Natural killer cell (primary cell): ENCODE results near the gene DUS1L. TPM values are rescaled to one million over a fixed set of nuclear protein-coding genes. Genes with fewer than 3 reads are reported as not detected.

Source experiments
- ATAC-seq, 3 donors: fragments of 150-1000 bp in 2 of 3; fragments of 200-7000 bp in 1 of 3; cut with Tn5 transposase; 1 replicate in 1 of 3; 2 replicates in 2 of 3; pipeline ENCODE4 v1.10.0; 2021; ENCODE audit warnings: mild to moderate bottlenecking in 2 of 3, moderate library complexity in 2 of 3
- DNase-seq, 2 donors: peaks; one replicate each; pipeline versions ENCODE4 v3.0.0 to v3.0.0-alpha.2; 2013 to 2021; ENCODE audit warnings: mixed read lengths in 1 of 2
- H3K27ac ChIP-seq: one replicate; pipeline ENCODE4 v1.5.1; 2013; ENCODE audit warnings: mild to moderate bottlenecking, low read length
- H3K27me3 ChIP-seq: one replicate; pipeline ENCODE4 v1.6.1; 2013; ENCODE audit warnings: low read length; ENCODE audit not compliant: control insufficient read depth, insufficient read depth
- H3K36me3 ChIP-seq: one replicate; pipeline ENCODE4 v1.6.1; 2013; ENCODE audit warnings: low read length; ENCODE audit not compliant: control insufficient read depth, insufficient read depth
- H3K4me1 ChIP-seq: one replicate; pipeline ENCODE4 v1.6.1; 2013; ENCODE audit warnings: low read length; ENCODE audit not compliant: control insufficient read depth, insufficient read depth
- H3K4me3 ChIP-seq: one replicate; pipeline ENCODE4 v1.5.1; 2013; ENCODE audit warnings: low read length
- H3K9me3 ChIP-seq: one replicate; pipeline ENCODE4 v1.6.1; 2013; ENCODE audit warnings: low read length; ENCODE audit not compliant: control insufficient read depth, insufficient read depth
- H3K27ac Mint-ChIP-seq, 2 donors: one replicate each; pipeline ENCODE4 v1.8.0; 2022; ENCODE audit warnings: mild to moderate bottlenecking in 2 of 2, mixed read lengths in 2 of 2, moderate library complexity in 1 of 2
- H3K27me3 Mint-ChIP-seq, 2 donors: one replicate each; pipeline ENCODE4 v1.8.0; 2022; ENCODE audit warnings: low read depth in 2 of 2, mixed read lengths in 2 of 2
- H3K36me3 Mint-ChIP-seq: one replicate; pipeline ENCODE4 v1.8.0; 2022; ENCODE audit warnings: mixed read lengths
- H3K4me1 Mint-ChIP-seq, 2 donors: one replicate each; pipeline ENCODE4 v1.8.0; 2022; ENCODE audit warnings: mixed read lengths in 2 of 2
- H3K4me3 Mint-ChIP-seq: one replicate; pipeline ENCODE4 v1.8.0; 2022; ENCODE audit warnings: mild to moderate bottlenecking, moderate library complexity, mixed read lengths
- H3K9me3 Mint-ChIP-seq, 2 donors: one replicate each; pipeline ENCODE4 v1.8.0; 2022; ENCODE audit warnings: mixed read lengths in 2 of 2
- WGBS: methylation state at CpG from one replicate; pipeline ENCODE4 v1.1.7; 2013; ENCODE audit warnings: missing lambda C conversion rate; ENCODE audit not compliant: insufficient coverage; 5-methylcytosine and 5-hydroxymethylcytosine counted together
- intact Hi-C: fragments of 100-400 bp; cut with micrococcal nuclease; formaldehyde crosslinking; loops from one replicate; pipeline ENCODE4 v1.14.2; 2022
- total RNA-seq, 4 donors: library from RNA; stranded (reverse); fragments of 120-200 nt in 1 of 4; gene quantifications; one replicate each; pipeline versions ENCODE4 v1.2.3 to v1.2.4, GENCODE V29; 2013 to 2022
- TF ChIP-seq, protein P1 (sequence below): fragments of 200-600 bp; IDR thresholded peaks from one replicate; pipeline ENCODE4 v1.8.0; 2022; ENCODE audit warnings: antibody characterized with exemption

Gene DUS1L
- total RNA-seq, 3 donors from 2014 or later (not counting 1 experiment from before 2014, with no cell fraction given), result 122 to 144 (median 136) TPM

DNA sequence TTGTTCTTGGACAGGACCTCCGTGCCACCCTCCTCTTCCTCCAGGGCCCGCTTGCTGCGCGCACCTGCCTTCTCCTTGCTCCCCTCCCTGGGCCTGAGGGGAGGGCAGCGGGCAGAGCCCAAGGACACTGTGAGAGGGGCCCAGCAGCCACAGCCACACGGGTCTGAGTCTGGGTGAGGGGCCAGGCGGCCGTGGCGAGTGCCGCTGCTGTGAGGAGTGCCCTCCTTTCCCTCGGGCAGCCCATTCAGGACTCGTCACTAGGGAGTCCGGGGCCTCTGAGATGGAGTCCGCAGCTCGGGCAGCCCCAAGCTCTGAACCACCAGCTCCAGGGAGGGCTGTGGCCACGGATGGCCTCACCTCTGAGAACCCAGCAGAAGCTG, 5.6 kb downstream of the DUS1L start:
- intact Hi-C loops, result no loop called here

DNA sequence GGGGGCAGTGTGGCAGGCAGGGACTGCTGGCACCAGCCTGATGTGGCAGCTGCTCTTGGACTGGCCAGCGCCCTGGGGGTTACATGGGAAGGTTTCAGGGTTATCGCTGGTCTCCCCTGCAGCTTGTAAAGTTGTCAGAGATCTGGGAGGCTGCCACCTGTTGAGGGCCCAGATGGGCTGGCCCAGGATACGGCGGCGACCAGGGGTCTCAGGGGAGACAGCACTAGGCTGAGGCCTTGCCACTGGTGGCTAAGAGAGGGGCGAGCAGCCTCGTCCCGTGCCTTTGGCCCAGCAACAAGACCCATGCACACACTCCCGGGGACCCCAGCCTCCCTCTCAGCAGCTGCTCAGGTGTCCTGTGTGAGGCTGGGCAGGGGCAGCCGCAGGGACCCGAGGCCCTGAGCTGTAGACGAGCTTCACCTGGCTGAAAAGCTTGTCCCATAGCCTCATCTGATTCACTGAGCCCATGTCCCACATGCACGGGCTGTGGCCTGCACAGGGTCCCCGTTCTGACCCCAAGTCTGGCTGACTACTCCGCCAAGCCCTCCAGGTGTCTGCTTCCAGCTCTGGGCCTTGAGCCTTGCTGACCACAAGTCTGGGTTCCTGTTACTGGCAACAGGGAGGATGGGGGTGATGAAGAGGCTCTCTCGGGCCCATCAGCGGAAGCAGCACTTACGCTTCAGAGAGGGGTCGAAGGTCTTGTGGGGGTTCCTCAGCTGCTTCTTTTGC, 6.2 kb downstream of the DUS1L start:
- TF ChIP-seq, protein P1, sequence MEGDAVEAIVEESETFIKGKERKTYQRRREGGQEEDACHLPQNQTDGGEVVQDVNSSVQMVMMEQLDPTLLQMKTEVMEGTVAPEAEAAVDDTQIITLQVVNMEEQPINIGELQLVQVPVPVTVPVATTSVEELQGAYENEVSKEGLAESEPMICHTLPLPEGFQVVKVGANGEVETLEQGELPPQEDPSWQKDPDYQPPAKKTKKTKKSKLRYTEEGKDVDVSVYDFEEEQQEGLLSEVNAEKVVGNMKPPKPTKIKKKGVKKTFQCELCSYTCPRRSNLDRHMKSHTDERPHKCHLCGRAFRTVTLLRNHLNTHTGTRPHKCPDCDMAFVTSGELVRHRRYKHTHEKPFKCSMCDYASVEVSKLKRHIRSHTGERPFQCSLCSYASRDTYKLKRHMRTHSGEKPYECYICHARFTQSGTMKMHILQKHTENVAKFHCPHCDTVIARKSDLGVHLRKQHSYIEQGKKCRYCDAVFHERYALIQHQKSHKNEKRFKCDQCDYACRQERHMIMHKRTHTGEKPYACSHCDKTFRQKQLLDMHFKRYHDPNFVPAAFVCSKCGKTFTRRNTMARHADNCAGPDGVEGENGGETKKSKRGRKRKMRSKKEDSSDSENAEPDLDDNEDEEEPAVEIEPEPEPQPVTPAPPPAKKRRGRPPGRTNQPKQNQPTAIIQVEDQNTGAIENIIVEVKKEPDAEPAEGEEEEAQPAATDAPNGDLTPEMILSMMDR, result no peak
- Histone ChIP-seq H3K9me3 (no peaks in the 10 kb centered on the region), H3K4me3 (no peak overlapping the region), H3K27me3 (no peaks in the 10 kb centered on the region), H3K4me1 (peaks cover 12% of the 10 kb centered on the region), H3K27ac (no peak overlapping the region), H3K36me3 (peaks cover 50% of the 10 kb centered on the region)
- Mint-ChIP-seq H3K27ac (no peak overlapping the region), H3K27me3 (no peaks in the 10 kb centered on the region), H3K36me3 (no peaks in the 10 kb centered on the region), H3K4me1 (peaks cover 0 to 14% of the 10 kb centered on the region in 2 donors), H3K4me3 (no peak overlapping the region), H3K9me3 (no peaks in the 10 kb centered on the region)
- 91% methylated on average over 19 of the region's 19 CpGs for WGBS
- intact Hi-C loops, result no loop called here
- no peak for DNase-seq
- ATAC-seq, result no peak

More for the DNA sequence above, 5.6 kb downstream of the DUS1L start:
- H3K4me3 Mint-ChIP-seq, result no peak overlapping the region
- H3K4me3 ChIP-seq, result no peak overlapping the region
- H3K4me1 Mint-ChIP-seq, result peaks cover 0 to 14% of the 10 kb centered on the region in 2 donors
- H3K4me1 ChIP-seq, result peaks cover 17% of the 10 kb centered on the region
- no peak overlapping the region for H3K27ac ChIP-seq
- ATAC-seq (no peak), DNase-seq (no peak)
- 93% methylated on average over 16 of the region's 16 CpGs for WGBS
- no peaks in the 10 kb centered on the region for H3K27me3 Mint-ChIP-seq
- H3K9me3 ChIP-seq, result no peaks in the 10 kb centered on the region
- H3K9me3 Mint-ChIP-seq, result no peaks in the 10 kb centered on the region
- H3K27me3 ChIP-seq, result no peaks in the 10 kb centered on the region
- TF ChIP-seq, protein P1, result no peak
- peak overlapping the region in 1 of 2 donors; percentile 42 for H3K27ac Mint-ChIP-seq
- H3K36me3 Mint-ChIP-seq, result no peaks in the 10 kb centered on the region
- peaks cover 45% of the 10 kb centered on the region for H3K36me3 ChIP-seq

DNA sequence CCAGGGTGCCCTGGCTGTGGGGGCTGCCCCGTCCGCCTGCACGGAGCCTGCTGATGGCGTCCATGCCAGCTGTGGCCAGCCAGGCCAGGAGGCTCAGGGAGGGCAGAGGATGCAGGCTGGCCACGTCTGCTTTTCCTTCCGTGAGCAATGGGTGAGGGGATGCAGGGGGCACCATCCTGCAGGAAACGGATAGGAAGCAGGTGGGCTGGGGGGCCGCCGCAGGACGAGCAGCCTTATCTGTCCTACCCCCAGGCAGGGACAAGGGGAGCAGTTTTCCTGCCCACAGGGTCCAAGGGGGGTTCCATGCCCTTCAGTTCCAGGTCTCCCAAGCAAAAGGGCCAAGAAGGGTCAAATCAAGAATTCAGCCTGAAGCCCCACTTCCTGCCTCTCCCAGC, 6.8 kb downstream of the DUS1L start:
- H3K4me1 Mint-ChIP-seq, result peaks cover 0 to 13% of the 10 kb centered on the region in 2 donors
- H3K4me1 ChIP-seq, result peaks cover 8% of the 10 kb centered on the region
- intact Hi-C loops, result no loop called here
- no peaks in the 10 kb centered on the region for H3K9me3 Mint-ChIP-seq
- WGBS, result 91% methylated on average over 10 of the region's 10 CpGs
- no peaks in the 10 kb centered on the region for H3K36me3 Mint-ChIP-seq
- TF ChIP-seq, protein P1, result no peak
- peaks cover 55% of the 10 kb centered on the region for H3K36me3 ChIP-seq
- H3K9me3 ChIP-seq, result no peaks in the 10 kb centered on the region
- no peak overlapping the region for H3K4me3 Mint-ChIP-seq
- no peak overlapping the region for H3K27ac ChIP-seq
- DNase-seq (no peak), ATAC-seq (no peak)
- H3K4me3 ChIP-seq, result no peak overlapping the region
- H3K27ac Mint-ChIP-seq, result no peak overlapping the region
- no peaks in the 10 kb centered on the region for H3K27me3 Mint-ChIP-seq
- H3K27me3 ChIP-seq, result no peaks in the 10 kb centered on the region
